Measurements from ENCODE around the gene NOTCH1.

The NOTCH1 gene

GRCh38 chr9:136513191-136513590 lies 32.7 kb downstream of the NOTCH1 start:
- ATAC-seq (ENCODE audit: low read depth) (peak; percentile 4; the same call in 1 of the 3 replicates), DNase-seq (ENCODE audit: low spot score) (no peak)
- TF ChIP-seq CTCF (IDR thresholded peaks at IDR 0.05; ENCODE audit: poor library complexity, severe bottlenecking): no peak
- no peaks in the 10 kb centered on the region for H3K4me1 ChIP-seq (ENCODE audit: insufficient read depth, poor library complexity, severe bottlenecking)
- H3K27me3 ChIP-seq (ENCODE audit: insufficient read depth, poor library complexity, severe bottlenecking): no peaks in the 10 kb centered on the region
- H3K36me3 ChIP-seq (ENCODE audit: low read depth): peaks cover 79% of the 10 kb centered on the region
- H3K27ac ChIP-seq (ENCODE audit: poor library complexity, severe bottlenecking): no peak overlapping the region
- no peak overlapping the region for H3K4me3 ChIP-seq (ENCODE audit: severe bottlenecking)
- H3K9me3 ChIP-seq (ENCODE audit: severe bottlenecking): no peaks in the 10 kb centered on the region

GRCh38 chr9:136512651-136513071 lies 33.2 kb downstream of the NOTCH1 start:
- DNase-seq (ENCODE audit: low spot score) (no peak), ATAC-seq (ENCODE audit: low read depth) (peak; percentile 40; the same call in 1 of the 3 replicates)
- H3K4me3 ChIP-seq (ENCODE audit: severe bottlenecking): no peak overlapping the region
- H3K36me3 ChIP-seq (ENCODE audit: low read depth): peaks cover 79% of the 10 kb centered on the region
- H3K9me3 ChIP-seq (ENCODE audit: severe bottlenecking): no peaks in the 10 kb centered on the region
- H3K27me3 ChIP-seq (ENCODE audit: insufficient read depth, poor library complexity, severe bottlenecking): no peaks in the 10 kb centered on the region
- TF ChIP-seq CTCF (IDR thresholded peaks at IDR 0.05; ENCODE audit: poor library complexity, severe bottlenecking): no peak
- no peak overlapping the region for H3K27ac ChIP-seq (ENCODE audit: poor library complexity, severe bottlenecking)
- H3K4me1 ChIP-seq (ENCODE audit: insufficient read depth, poor library complexity, severe bottlenecking): no peaks in the 10 kb centered on the region

GRCh38 chr9:136511670-136512592 lies 33.9 kb downstream of the NOTCH1 start:
- H3K27ac ChIP-seq (ENCODE audit: poor library complexity, severe bottlenecking): no peak overlapping the region
- peaks cover 82% of the 10 kb centered on the region for H3K36me3 ChIP-seq (ENCODE audit: low read depth)
- no peaks in the 10 kb centered on the region for H3K4me1 ChIP-seq (ENCODE audit: insufficient read depth, poor library complexity, severe bottlenecking)
- no peaks in the 10 kb centered on the region for H3K27me3 ChIP-seq (ENCODE audit: insufficient read depth, poor library complexity, severe bottlenecking)
- H3K9me3 ChIP-seq (ENCODE audit: severe bottlenecking): no peaks in the 10 kb centered on the region
- DNase-seq (ENCODE audit: low spot score) (no peak), ATAC-seq (ENCODE audit: low read depth) (no peak)
- H3K4me3 ChIP-seq (ENCODE audit: severe bottlenecking): no peak overlapping the region
- TF ChIP-seq CTCF (IDR thresholded peaks at IDR 0.05; ENCODE audit: poor library complexity, severe bottlenecking): no peak

- Histone ChIP-seq H3K27me3 (ENCODE audit: insufficient read depth, poor library complexity, severe bottlenecking) (no peaks in the 10 kb centered on the region), H3K4me3 (ENCODE audit: severe bottlenecking) (no peak overlapping the region), H3K36me3 (ENCODE audit: low read depth) (peaks cover 88% of the 10 kb centered on the region), H3K27ac (ENCODE audit: poor library complexity, severe bottlenecking) (no peak overlapping the region), H3K9me3 (ENCODE audit: severe bottlenecking) (no peaks in the 10 kb centered on the region), H3K4me1 (ENCODE audit: insufficient read depth, poor library complexity, severe bottlenecking) (no peaks in the 10 kb centered on the region)
- no peak for DNase-seq (ENCODE audit: low spot score)
- ATAC-seq (ENCODE audit: low read depth): no peak
- TF ChIP-seq CTCF (IDR thresholded peaks at IDR 0.05; ENCODE audit: poor library complexity, severe bottlenecking): no peak
Measured at GRCh38 chr9:136511144-136511669, 34.6 kb downstream of the NOTCH1 start.

GRCh38 chr9:136510561-136510960 lies 35.3 kb downstream of the NOTCH1 start:
- no peaks in the 10 kb centered on the region for H3K27me3 ChIP-seq (ENCODE audit: insufficient read depth, poor library complexity, severe bottlenecking)
- no peak overlapping the region for H3K4me3 ChIP-seq (ENCODE audit: severe bottlenecking)
- DNase-seq (ENCODE audit: low spot score) (no peak), ATAC-seq (ENCODE audit: low read depth) (no peak)
- no peak for TF ChIP-seq CTCF (IDR thresholded peaks at IDR 0.05; ENCODE audit: poor library complexity, severe bottlenecking)
- peaks cover 90% of the 10 kb centered on the region for H3K36me3 ChIP-seq (ENCODE audit: low read depth)
- H3K9me3 ChIP-seq (ENCODE audit: severe bottlenecking): no peaks in the 10 kb centered on the region
- no peak overlapping the region for H3K27ac ChIP-seq (ENCODE audit: poor library complexity, severe bottlenecking)
- H3K4me1 ChIP-seq (ENCODE audit: insufficient read depth, poor library complexity, severe bottlenecking): no peaks in the 10 kb centered on the region
